IgD-negative memory B cell (primary cell): ENCODE data around the gene ERG. TPM values are rescaled to one million over a fixed set of nuclear protein-coding genes. Genes with fewer than 3 reads are reported as not detected.

Experiments used
- H3K27ac Mint-ChIP-seq, 3 donors: one replicate each; pipeline ENCODE4 v1.8.0; 2020 to 2022; ENCODE audit warnings: mild to moderate bottlenecking in 3 of 3, mixed read lengths in 3 of 3, moderate library complexity in 1 of 3
- H3K27me3 Mint-ChIP-seq: one replicate; pipeline ENCODE4 v1.8.0; 2021; ENCODE audit warnings: mixed read lengths
- H3K36me3 Mint-ChIP-seq: one replicate; pipeline ENCODE4 v1.8.0; 2020; ENCODE audit warnings: mild to moderate bottlenecking, mixed read lengths
- H3K4me1 Mint-ChIP-seq, 3 donors: one replicate each; pipeline ENCODE4 v1.8.0; 2020 to 2022; ENCODE audit warnings: mixed read lengths in 3 of 3, mild to moderate bottlenecking in 1 of 3
- H3K4me3 Mint-ChIP-seq, 4 donors: one replicate each; pipeline ENCODE4 v1.8.0; 2020 to 2022; ENCODE audit warnings: mild to moderate bottlenecking in 4 of 4, mixed read lengths in 4 of 4, moderate library complexity in 3 of 4
- H3K9me3 Mint-ChIP-seq, 3 donors: one replicate each; pipeline ENCODE4 v1.8.0; 2020 to 2021; ENCODE audit warnings: mixed read lengths in 3 of 3, mild to moderate bottlenecking in 1 of 3
- polyA plus RNA-seq: library from polyadenylated mRNA; unstranded; fragments of 300-500 nt; fragmentation: Illumina TruSeq; gene quantifications from one replicate; pipeline ENCODE4 v1.2.3, GENCODE V29; 2021

Gene ERG
- polyA plus RNA-seq, 1 donor from 2014 or later = not detected

GRCh38 chr21:38491536-38491935 is 6.7 kb downstream of the ERG start:
- no peak overlapping the region for H3K4me3 Mint-ChIP-seq

GRCh38 chr21:38490411-38491020 is 7.8 kb downstream of the ERG start:
- peaks cover 0 to 2% (median 0%) of the 10 kb centered on the region in 3 donors for H3K9me3 Mint-ChIP-seq
- H3K36me3 Mint-ChIP-seq = no peaks in the 10 kb centered on the region
- H3K4me3 Mint-ChIP-seq = no peak overlapping the region
- no peak overlapping the region for H3K27ac Mint-ChIP-seq
- H3K27me3 Mint-ChIP-seq = peaks cover 10% of the 10 kb centered on the region
- H3K4me1 Mint-ChIP-seq = peaks cover 0 to 4% (median 0%) of the 10 kb centered on the region in 3 donors

More at GRCh38 chr21:38491536-38491935, 6.7 kb downstream of the ERG start:
- peaks cover 9% of the 10 kb centered on the region for H3K27me3 Mint-ChIP-seq
- peaks cover 0 to 4% (median 0%) of the 10 kb centered on the region in 3 donors for H3K4me1 Mint-ChIP-seq
- H3K9me3 Mint-ChIP-seq = peaks cover 0 to 2% (median 0%) of the 10 kb centered on the region in 3 donors
- H3K36me3 Mint-ChIP-seq = no peaks in the 10 kb centered on the region
- no peak overlapping the region for H3K27ac Mint-ChIP-seq

DNA sequence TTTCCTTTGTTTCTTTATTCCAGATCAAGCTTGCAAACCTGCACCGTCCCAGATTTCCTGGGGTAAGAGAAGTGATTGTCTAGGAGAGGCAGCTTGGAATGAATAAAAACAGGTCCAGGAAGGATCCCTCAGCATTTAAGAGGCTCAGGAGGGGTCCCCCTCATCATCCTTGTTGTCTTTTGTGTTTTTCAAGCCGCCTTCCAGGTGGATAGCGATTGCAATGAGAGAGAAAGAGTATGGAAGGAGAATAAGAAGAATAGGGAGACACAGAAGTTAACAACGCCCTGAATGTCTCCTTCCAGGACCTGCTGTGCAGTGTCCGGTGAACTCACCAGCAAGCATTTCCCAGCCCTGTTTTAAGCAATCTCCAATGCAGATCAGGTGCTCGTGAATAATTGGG is 8.5 kb downstream of the ERG start:
- Mint-ChIP-seq H3K4me3 (no peak overlapping the region), H3K4me1 (peaks cover 0 to 2% (median 0%) of the 10 kb centered on the region in 3 donors), H3K36me3 (no peaks in the 10 kb centered on the region), H3K9me3 (peaks cover 0 to 2% (median 0%) of the 10 kb centered on the region in 3 donors), H3K27me3 (peaks cover 10% of the 10 kb centered on the region), H3K27ac (no peak overlapping the region)

DNA sequence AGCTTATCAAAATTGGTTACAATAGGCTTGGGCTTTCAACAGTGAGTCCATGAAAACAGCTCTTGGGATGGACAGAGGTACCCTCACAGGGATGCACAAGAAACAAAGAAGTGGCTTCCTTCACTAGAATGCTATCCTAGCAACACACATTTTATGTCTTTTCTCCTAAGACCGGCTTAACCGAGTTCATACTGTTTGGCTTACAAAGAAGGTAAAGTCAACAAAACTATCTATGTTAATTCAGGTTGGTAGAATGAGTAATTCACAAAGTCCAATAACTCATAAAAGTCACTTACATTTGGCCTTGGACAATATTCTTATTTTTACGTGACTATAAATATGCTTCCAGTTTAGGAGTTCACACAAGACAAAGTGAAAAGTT is 9.0 kb downstream of the ERG start:
- Mint-ChIP-seq H3K9me3 (peaks cover 0 to 2% (median 0%) of the 10 kb centered on the region in 3 donors), H3K4me1 (peaks cover 0 to 2% (median 0%) of the 10 kb centered on the region in 3 donors), H3K27ac (no peak overlapping the region), H3K4me3 (no peak overlapping the region), H3K36me3 (no peaks in the 10 kb centered on the region), H3K27me3 (peaks cover 9% of the 10 kb centered on the region)

- Mint-ChIP-seq H3K4me3 (no peak overlapping the region), H3K27me3 (peaks cover 9% of the 10 kb centered on the region), H3K4me1 (peaks cover 0 to 2% (median 0%) of the 10 kb centered on the region in 3 donors), H3K27ac (no peak overlapping the region), H3K9me3 (peaks cover 0 to 2% (median 0%) of the 10 kb centered on the region in 3 donors), H3K36me3 (no peaks in the 10 kb centered on the region)
Observed at GRCh38 chr21:38488640-38489270, 9.5 kb downstream of the ERG start.

GRCh38 chr21:38487901-38488639 is 10.2 kb downstream of the ERG start:
- Mint-ChIP-seq H3K4me3 (no peak overlapping the region), H3K27me3 (peaks cover 9% of the 10 kb centered on the region), H3K36me3 (no peaks in the 10 kb centered on the region), H3K9me3 (no peaks in the 10 kb centered on the region), H3K4me1 (peaks cover 0 to 2% (median 0%) of the 10 kb centered on the region in 3 donors), H3K27ac (no peak overlapping the region)

DNA sequence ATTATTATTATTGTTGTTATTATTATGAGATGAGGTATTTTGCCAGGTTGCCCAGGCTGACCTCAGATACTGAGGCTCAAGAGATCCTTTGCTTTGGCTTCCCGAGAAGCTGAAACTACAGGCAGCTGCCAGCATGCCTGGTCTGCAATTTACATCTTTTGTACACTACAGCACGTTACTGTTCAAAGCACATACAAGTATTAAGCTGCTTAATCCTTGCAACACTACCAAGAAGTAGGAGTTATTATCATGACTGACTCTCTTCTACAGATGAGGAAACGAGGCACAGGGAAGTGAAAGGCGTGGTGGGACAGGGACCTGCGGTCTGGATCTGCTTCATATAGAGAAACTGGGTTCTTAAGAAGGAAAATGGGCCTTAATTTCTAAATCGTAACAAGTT is 11.6 kb downstream of the ERG start:
- H3K27me3 Mint-ChIP-seq = peaks cover 9% of the 10 kb centered on the region
- H3K9me3 Mint-ChIP-seq = no peaks in the 10 kb centered on the region
- H3K4me3 Mint-ChIP-seq = no peak overlapping the region
- H3K4me1 Mint-ChIP-seq = peaks cover 0 to 2% (median 0%) of the 10 kb centered on the region in 3 donors
- H3K36me3 Mint-ChIP-seq = no peaks in the 10 kb centered on the region
- no peak overlapping the region for H3K27ac Mint-ChIP-seq

GRCh38 chr21:38486221-38486620 is 12.1 kb downstream of the ERG start:
- peaks cover 9% of the 10 kb centered on the region for H3K27me3 Mint-ChIP-seq
- peak overlapping the region in 1 of 4 donors; percentile 52 for H3K4me3 Mint-ChIP-seq
- H3K27ac Mint-ChIP-seq = no peak overlapping the region
- peaks cover 0 to 2% (median 0%) of the 10 kb centered on the region in 3 donors for H3K4me1 Mint-ChIP-seq
- H3K36me3 Mint-ChIP-seq = no peaks in the 10 kb centered on the region
- no peaks in the 10 kb centered on the region for H3K9me3 Mint-ChIP-seq

- Mint-ChIP-seq H3K27ac (peak overlapping the region in 1 of 3 donors; percentile 39), H3K4me3 (no peak overlapping the region), H3K36me3 (no peaks in the 10 kb centered on the region), H3K9me3 (no peaks in the 10 kb centered on the region), H3K4me1 (peaks cover 0 to 4% (median 4%) of the 10 kb centered on the region in 3 donors), H3K27me3 (peaks cover 16% of the 10 kb centered on the region)
Observed at GRCh38 chr21:38479641-38480525, 18.4 kb downstream of the ERG start.

DNA sequence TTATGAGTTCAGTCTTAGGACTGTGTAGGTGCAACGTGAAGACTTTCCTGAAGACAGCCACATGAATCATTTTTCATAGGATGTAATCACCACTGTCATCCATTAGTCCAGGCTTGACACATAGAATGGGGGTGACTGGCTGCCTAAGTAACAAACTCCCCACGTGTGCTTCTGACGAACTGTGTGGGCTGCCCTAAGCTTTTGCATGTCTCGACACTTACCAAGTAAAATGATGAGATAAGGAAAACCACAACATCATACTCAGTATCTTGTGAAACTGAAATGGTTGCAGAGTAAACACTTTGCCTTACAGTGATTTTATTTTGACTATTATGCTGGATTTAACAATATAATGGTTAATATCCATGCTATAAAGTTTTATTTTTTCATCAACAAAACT is 19.5 kb downstream of the ERG start:
- Mint-ChIP-seq H3K4me3 (no peak overlapping the region), H3K27me3 (peaks cover 22% of the 10 kb centered on the region), H3K36me3 (no peaks in the 10 kb centered on the region), H3K9me3 (no peaks in the 10 kb centered on the region), H3K27ac (no peak overlapping the region), H3K4me1 (peaks cover 0 to 4% (median 4%) of the 10 kb centered on the region in 3 donors)

GRCh38 chr21:38477226-38477625 is 21.1 kb downstream of the ERG start:
- Mint-ChIP-seq H3K27me3 (peaks cover 28% of the 10 kb centered on the region), H3K4me1 (peaks cover 0 to 4% (median 4%) of the 10 kb centered on the region in 3 donors), H3K36me3 (no peaks in the 10 kb centered on the region), H3K9me3 (no peaks in the 10 kb centered on the region), H3K27ac (no peak overlapping the region), H3K4me3 (no peak overlapping the region)

DNA sequence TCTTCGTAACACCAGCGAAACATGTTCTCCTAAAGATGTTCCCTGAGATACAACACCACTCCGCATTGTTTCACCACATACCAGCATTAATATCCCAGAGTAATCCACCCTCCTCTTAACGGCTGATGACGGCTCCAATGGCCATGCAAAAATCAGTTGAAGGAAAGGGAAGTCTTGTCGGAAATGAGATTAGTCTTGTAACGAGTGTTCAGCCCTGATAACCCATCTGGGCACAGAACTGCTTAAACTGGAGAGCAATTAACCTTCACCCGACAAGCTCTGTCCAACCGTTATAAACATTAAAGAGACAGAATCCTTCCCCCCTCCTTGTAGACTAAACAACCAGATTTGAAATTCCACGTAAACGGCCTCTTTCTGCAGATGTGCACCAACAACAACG is 21.9 kb downstream of the ERG start:
- Mint-ChIP-seq H3K4me3 (no peak overlapping the region), H3K4me1 (peaks cover 0 to 4% (median 4%) of the 10 kb centered on the region in 3 donors), H3K27me3 (peaks cover 31% of the 10 kb centered on the region), H3K36me3 (no peaks in the 10 kb centered on the region), H3K27ac (peak overlapping the region in 1 of 3 donors; percentile 27), H3K9me3 (no peaks in the 10 kb centered on the region)

GRCh38 chr21:38475519-38475918 is 22.8 kb downstream of the ERG start:
- Mint-ChIP-seq H3K27ac (no peak overlapping the region), H3K4me3 (no peak overlapping the region), H3K4me1 (peaks cover 0 to 4% (median 4%) of the 10 kb centered on the region in 3 donors), H3K27me3 (peaks cover 31% of the 10 kb centered on the region), H3K36me3 (no peaks in the 10 kb centered on the region), H3K9me3 (no peaks in the 10 kb centered on the region)

DNA sequence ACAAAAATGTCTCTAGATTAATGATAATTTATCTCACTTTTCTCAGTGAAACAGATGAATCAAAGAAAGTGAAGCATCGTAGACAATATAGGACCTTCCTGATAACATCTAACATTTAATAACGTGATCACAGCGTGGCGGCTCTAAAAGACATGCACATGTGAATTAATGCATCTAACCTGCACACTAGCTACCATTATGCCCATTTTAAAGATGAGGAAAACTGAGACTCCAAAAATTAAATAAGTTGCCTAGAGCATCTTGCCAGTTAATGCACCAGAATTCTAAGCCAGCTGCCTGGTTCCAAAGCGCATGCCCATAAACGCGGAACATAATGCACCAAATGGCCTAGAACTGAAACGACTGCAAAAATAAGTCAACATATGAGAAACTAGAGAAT is 23.5 kb downstream of the ERG start:
- Mint-ChIP-seq H3K36me3 (no peaks in the 10 kb centered on the region), H3K4me1 (peaks cover 0 to 4% (median 4%) of the 10 kb centered on the region in 3 donors), H3K9me3 (no peaks in the 10 kb centered on the region), H3K4me3 (no peak overlapping the region), H3K27me3 (peaks cover 31% of the 10 kb centered on the region), H3K27ac (no peak overlapping the region)
